Ishikawa (cell line): ENCODE measurements around the gene FZD7.

Experiments used
- CEBPB ChIP-seq: IDR thresholded peaks from 2 replicates; pipeline ENCODE4 v1.6.1; 2012
- EP300 ChIP-seq: IDR thresholded peaks from 2 replicates; pipeline ENCODE4 v1.6.1; 2012; ENCODE audit warnings: borderline replicate concordance
- MAX ChIP-seq: IDR thresholded peaks from 2 replicates; pipeline ENCODE4 v1.6.1; 2012
- NFIC ChIP-seq: IDR thresholded peaks from 2 replicates; pipeline ENCODE4 v1.6.1; 2012
- RAD21 ChIP-seq: IDR thresholded peaks from 2 replicates; pipeline ENCODE4 v1.6.1; 2012; ENCODE audit warnings: low read depth
- REST ChIP-seq: IDR thresholded peaks from 2 replicates; pipeline ENCODE4 v1.6.1; 2012; ENCODE audit warnings: low read depth, mild to moderate bottlenecking
- TAF1 ChIP-seq: IDR thresholded peaks from 2 replicates; pipeline ENCODE4 v1.6.1; 2012; ENCODE audit warnings: low read depth, mild to moderate bottlenecking
- TCF12 ChIP-seq: IDR thresholded peaks from 2 replicates; pipeline ENCODE4 v1.6.1; 2012; ENCODE audit warnings: low read depth
- USF1 ChIP-seq: IDR thresholded peaks from 2 replicates; pipeline ENCODE4 v1.6.1; 2012
- YY1 ChIP-seq: IDR thresholded peaks from 2 replicates; pipeline ENCODE4 v1.6.1; 2012; ENCODE audit warnings: low read depth

- TF ChIP-seq TAF1 = no peak
- TF ChIP-seq CEBPB = no peak
- TF ChIP-seq EP300 = no peak
- TF ChIP-seq REST = no peak
- TF ChIP-seq USF1 = no peak
- TF ChIP-seq NFIC = no peak
- no peak for TF ChIP-seq TCF12
- no peak for TF ChIP-seq YY1
- TF ChIP-seq MAX = no peak
- no peak for TF ChIP-seq RAD21
These were observed 1.7 kb downstream of the FZD7 start for GRCh38 chr2:202035089-202035940.
